Effector memory CD8-positive, alpha-beta T cell (primary cell): Measurements from ENCODE around the gene DNAJB11.
A peak's percentile ranks its signal among the peaks of the same experiment; 100 is the strongest.
"Not testable (repeated sequence)": the region's sequence is repeated elsewhere in the genome, so short reads cannot be mapped to it uniquely, and the experiment has no call there.

ENCODE experiments used
- ATAC-seq: fragments of 150-1000 bp; cut with Tn5 transposase; replicated peaks from 2 replicates; pipeline ENCODE4 v1.10.0; 2021; ENCODE audit warnings: mild to moderate bottlenecking, moderate library complexity
- DNase-seq, 3 experiments: peaks; one replicate each; pipeline ENCODE4 v3.0.0; 2021
- H3K27ac Mint-ChIP-seq, 2 donors: one replicate each; pipeline ENCODE4 v1.8.0; 2022; ENCODE audit warnings: mild to moderate bottlenecking in 2 of 2, mixed read lengths in 2 of 2, moderate library complexity in 2 of 2
- H3K27me3 Mint-ChIP-seq, 2 donors: one replicate each; pipeline ENCODE4 v1.8.0; 2022; ENCODE audit warnings: mixed read lengths in 2 of 2
- H3K36me3 Mint-ChIP-seq: one replicate; pipeline ENCODE4 v1.8.0; 2022; ENCODE audit warnings: mild to moderate bottlenecking, moderate library complexity, mixed read lengths; ENCODE audit not compliant: insufficient read depth
- H3K4me1 Mint-ChIP-seq, 2 donors: one replicate each; pipeline ENCODE4 v1.8.0; 2022; ENCODE audit warnings: low read depth in 2 of 2, mixed read lengths in 2 of 2
- H3K4me3 Mint-ChIP-seq, 2 donors: one replicate each; pipeline ENCODE4 v1.8.0; 2022; ENCODE audit warnings: mild to moderate bottlenecking in 2 of 2, mixed read lengths in 2 of 2, moderate library complexity in 2 of 2
- H3K9me3 Mint-ChIP-seq, 2 donors: one replicate each; pipeline ENCODE4 v1.8.0; 2022; ENCODE audit warnings: mixed read lengths in 2 of 2

DNAJB11 gene

GRCh38 chr3:186536883-186537844, 33.4 kb upstream of the DNAJB11 start:
- Mint-ChIP-seq H3K9me3 (no peaks in the 10 kb centered on the region), H3K36me3 (no peaks in the 10 kb centered on the region), H3K27ac (peak overlapping the region; percentile 8 to 61), H3K4me3 (no peak overlapping the region), H3K4me1 (peaks cover 17 to 27% of the 10 kb centered on the region in 2 donors), H3K27me3 (no peaks in the 10 kb centered on the region)
- ATAC-seq (no peak), DNase-seq (no peak)

- no peak overlapping the region for H3K27ac Mint-ChIP-seq
- ATAC-seq (no peak), DNase-seq (no peak)
- H3K36me3 Mint-ChIP-seq: peaks cover 8% of the 10 kb centered on the region
- no peaks in the 10 kb centered on the region for H3K9me3 Mint-ChIP-seq
- H3K4me1 Mint-ChIP-seq: peaks cover 15 to 21% of the 10 kb centered on the region in 2 donors
- no peaks in the 10 kb centered on the region for H3K27me3 Mint-ChIP-seq
- H3K4me3 Mint-ChIP-seq: no peak overlapping the region
Observed at GRCh38 chr3:186538779-186539178, 31.7 kb upstream of the DNAJB11 start.

GRCh38 chr3:186540221-186540834, 30.2 kb upstream of the DNAJB11 start:
- Mint-ChIP-seq H3K36me3 (peaks cover 12% of the 10 kb centered on the region), H3K4me1 (peaks cover 3 to 8% of the 10 kb centered on the region in 2 donors), H3K27me3 (no peaks in the 10 kb centered on the region), H3K9me3 (no peaks in the 10 kb centered on the region), H3K4me3 (no peak overlapping the region), H3K27ac (no peak overlapping the region)
- DNase-seq (peak; percentile 83 to 86 (median 85)), ATAC-seq (peak; percentile 99)

- H3K36me3 Mint-ChIP-seq: peaks cover 12% of the 10 kb centered on the region
- H3K4me3 Mint-ChIP-seq: no peak overlapping the region
- no peak overlapping the region for H3K27ac Mint-ChIP-seq
- no peaks in the 10 kb centered on the region for H3K9me3 Mint-ChIP-seq
- H3K27me3 Mint-ChIP-seq: no peaks in the 10 kb centered on the region
- ATAC-seq: no peak
- H3K4me1 Mint-ChIP-seq: peaks cover 3 to 8% of the 10 kb centered on the region in 2 donors
- DNase-seq: no peak
Observed at GRCh38 chr3:186540835-186541226, 29.7 kb upstream of the DNAJB11 start.

GRCh38 chr3:186544281-186544680, 26.2 kb upstream of the DNAJB11 start, which contains the start of gene CRYGS:
CRYGS (minus strand) TSS chr3:186544380; CDS start chr3:186544326, 54 bp downstream.
- Mint-ChIP-seq H3K27ac (no peak within 1 kb of the TSS), H3K27me3 (no peaks in the 10 kb centered on the region), H3K9me3 (no peaks in the 10 kb centered on the region), H3K4me1 (peaks cover 3 to 8% of the 10 kb centered on the region in 2 donors), H3K36me3 (peaks cover 44% of the 10 kb centered on the region), H3K4me3 (no peak within 1 kb of the TSS)
- DNase-seq (no peak), ATAC-seq (no peak)

GRCh38 chr3:186549497-186549896, 21.0 kb upstream of the DNAJB11 start:
- no peak for DNase-seq
- peaks cover 65% of the 10 kb centered on the region for H3K36me3 Mint-ChIP-seq
- H3K4me1 Mint-ChIP-seq: no peaks in the 10 kb centered on the region
- no peaks in the 10 kb centered on the region for H3K27me3 Mint-ChIP-seq
- ATAC-seq: no peak
- no peak overlapping the region for H3K27ac Mint-ChIP-seq
- H3K4me3 Mint-ChIP-seq: no peak overlapping the region
- H3K9me3 Mint-ChIP-seq: no peaks in the 10 kb centered on the region

- no peak for DNase-seq
- Mint-ChIP-seq H3K36me3 (peaks cover 68% of the 10 kb centered on the region), H3K4me3 (no peak overlapping the region), H3K27me3 (no peaks in the 10 kb centered on the region), H3K27ac (no peak overlapping the region), H3K4me1 (no peaks in the 10 kb centered on the region), H3K9me3 (no peaks in the 10 kb centered on the region)
- ATAC-seq: no peak
Observed at GRCh38 chr3:186551387-186551786, 19.1 kb upstream of the DNAJB11 start.

GRCh38 chr3:186552408-186553031, 18.0 kb upstream of the DNAJB11 start:
- DNase-seq (no peak), ATAC-seq (no peak)
- no peaks in the 10 kb centered on the region for H3K4me1 Mint-ChIP-seq
- no peaks in the 10 kb centered on the region for H3K9me3 Mint-ChIP-seq
- H3K4me3 Mint-ChIP-seq: no peak overlapping the region
- no peak overlapping the region for H3K27ac Mint-ChIP-seq
- peaks cover 61% of the 10 kb centered on the region for H3K36me3 Mint-ChIP-seq
- no peaks in the 10 kb centered on the region for H3K27me3 Mint-ChIP-seq

GRCh38 chr3:186564586-186564985, 5.9 kb upstream of the DNAJB11 start:
- DNase-seq (no peak), ATAC-seq (no peak)
- Mint-ChIP-seq H3K4me3 (peak overlapping the region in 1 of 2 donors; percentile 2), H3K27ac (peak overlapping the region in 1 of 2 donors; percentile 85), H3K4me1 (peaks cover 23 to 60% of the 10 kb centered on the region in 2 donors), H3K9me3 (no peaks in the 10 kb centered on the region), H3K27me3 (no peaks in the 10 kb centered on the region), H3K36me3 (peaks cover 21% of the 10 kb centered on the region)

GRCh38 chr3:186566772-186567071, 3.8 kb upstream of the DNAJB11 start:
- Mint-ChIP-seq H3K4me3 (peak overlapping the region; percentile 90 to 91), H3K27ac (peak overlapping the region; percentile 94), H3K27me3 (no peaks in the 10 kb centered on the region), H3K9me3 (no peaks in the 10 kb centered on the region), H3K36me3 (peaks cover 32% of the 10 kb centered on the region), H3K4me1 (peaks cover 30 to 58% of the 10 kb centered on the region in 2 donors)
- ATAC-seq: no peak
- no peak for DNase-seq

- Mint-ChIP-seq H3K27me3 (no peaks in the 10 kb centered on the region), H3K9me3 (no peaks in the 10 kb centered on the region), H3K4me3 (peak within 1 kb of the TSS; percentile 90 to 91), H3K27ac (peak within 1 kb of the TSS; percentile 94), H3K4me1 (peaks cover 29 to 56% of the 10 kb centered on the region in 2 donors), H3K36me3 (peaks cover 30% of the 10 kb centered on the region)
- ATAC-seq (peak; percentile 64), DNase-seq (peak; percentile 94 to 99 (median 98))
Observed at GRCh38 chr3:186567072-186567921, 3.2 kb upstream of the DNAJB11 start, which contains the start of gene TBCCD1. TBCCD1 (minus strand) TSS chr3:186567339; CDS start chr3:186564329, 3,010 bp downstream.

GRCh38 chr3:186569361-186569760, 1.2 kb upstream of the DNAJB11 start:
- H3K36me3 Mint-ChIP-seq: peaks cover 51% of the 10 kb centered on the region
- DNase-seq, ATAC-seq, H3K27me3 Mint-ChIP-seq, H3K9me3 Mint-ChIP-seq: not testable (repeated sequence)
- peak overlapping the region; percentile 98 to 99 for H3K27ac Mint-ChIP-seq
- peak overlapping the region; percentile 90 to 96 for H3K4me3 Mint-ChIP-seq
- peaks cover 28 to 42% of the 10 kb centered on the region in 2 donors for H3K4me1 Mint-ChIP-seq

GRCh38 chr3:186569779-186570095, 783 bp upstream of the DNAJB11 start:
- Mint-ChIP-seq H3K9me3 (no peaks in the 10 kb centered on the region), H3K4me3 (peak overlapping the region; percentile 90 to 96), H3K36me3 (peaks cover 55% of the 10 kb centered on the region), H3K27ac (peak overlapping the region; percentile 98 to 99), H3K27me3 (no peaks in the 10 kb centered on the region), H3K4me1 (peaks cover 24 to 42% of the 10 kb centered on the region in 2 donors)
- ATAC-seq (no peak), DNase-seq (no peak)
